ENCODE results near the gene ANKRD10.
"Not testable (repeated sequence)": the region's sequence is repeated elsewhere in the genome, so short reads cannot be mapped to it uniquely, and the experiment has no call there.

- TF ChIP-seq CTCF, POLR2A, POLR2AphosphoS5 (IDR thresholded peaks at IDR 0.05): not testable (repeated sequence)
Observed at GRCh38 chr13:110952135-110952534, 37.3 kb upstream of the ANKRD10 start.
